WTC11 (cell line): Measurements from ENCODE around the gene GRM7. TPM values are rescaled to one million over a fixed set of nuclear protein-coding genes. Genes with fewer than 3 reads are reported as not detected.

Experiments
- ATAC-seq: fragments of 200-7000 bp; cut with Tn5 transposase; 2 replicates; pipeline ENCODE4 v1.10.0; 2021; ENCODE audit warnings: mild to moderate bottlenecking, moderate library complexity
- CTCF ChIA-PET: fragments of 300-600 bp; sonication (Branson Sonifier 250); formaldehyde crosslinking; loops from one replicate; lab custom pipeline; 2021; ENCODE audit warnings: antibody characterized with exemption; lab: Charles Lee
- POLR2A ChIA-PET: fragments of 350-600 bp; sonication (Branson Sonifier 250); formaldehyde crosslinking; loops from one replicate; lab custom pipeline; 2021; ENCODE audit warnings: antibody characterized with exemption; lab: Charles Lee
- DNase-seq: peaks from one replicate; pipeline ENCODE4 v3.0.0; 2021; ENCODE audit warnings: low spot score
- H3K27ac Mint-ChIP-seq: 2 replicates; pipeline ENCODE4 v1.8.0; 2021; ENCODE audit warnings: mixed read lengths
- H3K27me3 Mint-ChIP-seq: 2 replicates; pipeline ENCODE4 v1.8.0; 2021; ENCODE audit warnings: low read depth, mild to moderate bottlenecking, moderate library complexity, mixed read lengths
- H3K36me3 Mint-ChIP-seq: 2 replicates; pipeline ENCODE4 v1.8.0; 2021; ENCODE audit warnings: mixed read lengths
- H3K4me1 Mint-ChIP-seq: 2 replicates; pipeline ENCODE4 v1.8.0; 2022; ENCODE audit warnings: mixed read lengths
- H3K4me3 Mint-ChIP-seq: 2 replicates; pipeline ENCODE4 v1.8.0; 2021; ENCODE audit warnings: mild to moderate bottlenecking, moderate library complexity, mixed read lengths
- H3K9me3 Mint-ChIP-seq: 2 replicates; pipeline ENCODE4 v1.8.0; 2021; ENCODE audit warnings: mixed read lengths
- CREB1 ChIP-seq: sonication (generic); formaldehyde crosslinking; IDR thresholded peaks from 2 replicates; pipeline ENCODE4 v1.8.0; 2023; ENCODE audit warnings: mild to moderate bottlenecking, missing genetic modification reagents
- ETV6 ChIP-seq: sonication (generic); formaldehyde crosslinking; IDR thresholded peaks from 2 replicates; pipeline ENCODE4 v1.8.1; 2022; ENCODE audit warnings: mild to moderate bottlenecking, missing genetic modification reagents
- FOXJ3 ChIP-seq: sonication (generic); formaldehyde crosslinking; IDR thresholded peaks from 2 replicates; pipeline ENCODE4 v1.9.0; 2021; ENCODE audit warnings: missing genetic modification reagents, mild to moderate bottlenecking, borderline replicate concordance
- GRHL2 ChIP-seq: fragments of 250-450 bp; sonication (Bioruptor Pico); IDR thresholded peaks from 2 replicates; pipeline ENCODE4 v1.8.0; 2022; ENCODE audit warnings: mild to moderate bottlenecking, moderate library complexity; ENCODE audit not compliant: insufficient replicate concordance, severe bottlenecking
- IRF2 ChIP-seq: sonication (generic); formaldehyde crosslinking; IDR thresholded peaks from 2 replicates; pipeline ENCODE4 v1.8.0; 2022; ENCODE audit warnings: low read depth, missing genetic modification reagents, borderline replicate concordance
- PRRX2 ChIP-seq: fragments of 250-450 bp; sonication (Bioruptor Pico); IDR thresholded peaks from 2 replicates; pipeline ENCODE4 v1.8.0; 2021; ENCODE audit warnings: mild to moderate bottlenecking
- SMAD3 ChIP-seq: sonication (generic); formaldehyde crosslinking; IDR thresholded peaks from 2 replicates; pipeline ENCODE4 v1.8.0; 2022; ENCODE audit warnings: missing genetic modification reagents, mild to moderate bottlenecking, borderline replicate concordance
- SMAD4 ChIP-seq: sonication (generic); formaldehyde crosslinking; IDR thresholded peaks from 2 replicates; pipeline ENCODE4 v1.8.0; 2022; ENCODE audit warnings: mild to moderate bottlenecking, missing genetic modification reagents
- SP1 ChIP-seq: sonication (generic); formaldehyde crosslinking; conservative IDR thresholded peaks from 2 replicates; pipeline ENCODE4 v1.8.1; 2022; ENCODE audit warnings: missing genetic modification reagents
- ZNF138 ChIP-seq: sonication (generic); formaldehyde crosslinking; conservative IDR thresholded peaks from 2 replicates; pipeline ENCODE4 v1.8.1; 2022; ENCODE audit warnings: mild to moderate bottlenecking, moderate library complexity, missing genetic modification reagents
- ZNF263 ChIP-seq: sonication (generic); formaldehyde crosslinking; IDR thresholded peaks from 2 replicates; pipeline ENCODE4 v1.8.1; 2022; ENCODE audit warnings: low read depth, mild to moderate bottlenecking, moderate library complexity, missing genetic modification reagents
- ZNF317 ChIP-seq: sonication (generic); formaldehyde crosslinking; IDR thresholded peaks from 2 replicates; pipeline ENCODE4 v1.8.1; 2023; ENCODE audit warnings: low read depth, mild to moderate bottlenecking, moderate library complexity, missing genetic modification reagents, borderline replicate concordance
- total RNA-seq: library from RNA; stranded (reverse); gene quantifications from 3 replicates; pipeline ENCODE4 v1.2.3, GENCODE V29; 2021
- TF ChIP-seq, protein P1 (sequence below): fragments of 250-450 bp; sonication (Bioruptor Pico); conservative IDR thresholded peaks from 2 replicates; pipeline ENCODE4 v1.9.0; 2021; ENCODE audit warnings: mild to moderate bottlenecking
- TF ChIP-seq, protein P2 (sequence below): sonication (generic); formaldehyde crosslinking; IDR thresholded peaks from 2 replicates; pipeline ENCODE4 v1.8.0; 2022; ENCODE audit warnings: mild to moderate bottlenecking, missing genetic modification reagents
- TF ChIP-seq, protein P3 (sequence below): sonication (generic); formaldehyde crosslinking; IDR thresholded peaks from 2 replicates; pipeline ENCODE4 v1.8.1; 2023; ENCODE audit warnings: mild to moderate bottlenecking, moderate library complexity, missing genetic modification reagents
- TF ChIP-seq, protein P4 (sequence below): sonication (generic); formaldehyde crosslinking; IDR thresholded peaks from 2 replicates; pipeline ENCODE4 v1.8.1; 2023; ENCODE audit warnings: mild to moderate bottlenecking, missing genetic modification reagents
- TF ChIP-seq, protein P5 (sequence below): sonication (generic); formaldehyde crosslinking; IDR thresholded peaks from 2 replicates; pipeline ENCODE4 v1.8.0; 2022; ENCODE audit warnings: mild to moderate bottlenecking, missing genetic modification reagents
- TF ChIP-seq, protein P6 (sequence below): sonication (generic); formaldehyde crosslinking; IDR thresholded peaks from 2 replicates; pipeline ENCODE4 v1.8.1; 2023; ENCODE audit warnings: mild to moderate bottlenecking, missing genetic modification reagents, moderate library complexity

GRM7 gene
- total RNA-seq, 1 experiment from 2014 or later: 0.42 TPM

DNA sequence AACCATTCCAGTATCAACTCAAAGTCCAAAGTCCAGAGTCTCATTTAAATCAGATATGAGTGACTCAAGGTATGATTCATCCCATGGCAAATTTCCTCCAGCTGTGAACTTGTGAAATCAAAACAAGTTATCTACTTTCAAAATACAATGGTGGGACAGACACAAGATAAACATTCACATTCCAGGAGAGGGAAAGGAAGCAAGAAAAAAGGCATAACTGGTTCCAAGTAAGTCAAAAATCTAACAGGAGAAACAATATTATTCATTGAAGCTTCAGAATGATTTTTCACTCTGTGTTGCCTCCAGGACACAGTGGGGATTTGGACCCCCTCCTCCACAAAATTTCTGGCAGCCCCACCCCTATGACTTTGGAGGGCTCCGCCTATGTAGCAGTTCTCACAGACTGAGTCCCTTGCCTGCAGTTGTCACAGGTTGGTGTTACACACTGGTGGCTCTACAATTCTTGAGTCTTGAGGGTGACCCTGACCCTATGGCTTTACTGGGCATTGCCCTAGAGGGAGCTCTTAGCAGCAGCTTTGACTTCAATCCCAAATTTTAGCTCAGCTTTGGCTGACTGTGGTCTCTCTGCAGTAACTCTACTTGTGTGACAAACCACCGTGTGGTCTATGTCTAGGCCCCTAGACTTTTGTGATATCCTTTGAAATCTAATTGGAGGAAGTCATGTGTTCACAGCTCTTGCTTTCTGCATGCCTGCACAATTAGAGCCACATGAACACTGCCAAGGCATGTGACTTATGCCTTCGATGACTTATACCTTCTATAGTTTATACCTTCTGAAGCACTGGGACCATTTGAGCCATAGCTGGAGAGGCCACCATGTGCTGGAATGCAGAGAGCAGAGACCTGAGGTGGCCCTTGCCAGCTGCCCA lies 644.2 kb downstream of the GRM7 start (continued):
- TF ChIP-seq, protein P1, sequence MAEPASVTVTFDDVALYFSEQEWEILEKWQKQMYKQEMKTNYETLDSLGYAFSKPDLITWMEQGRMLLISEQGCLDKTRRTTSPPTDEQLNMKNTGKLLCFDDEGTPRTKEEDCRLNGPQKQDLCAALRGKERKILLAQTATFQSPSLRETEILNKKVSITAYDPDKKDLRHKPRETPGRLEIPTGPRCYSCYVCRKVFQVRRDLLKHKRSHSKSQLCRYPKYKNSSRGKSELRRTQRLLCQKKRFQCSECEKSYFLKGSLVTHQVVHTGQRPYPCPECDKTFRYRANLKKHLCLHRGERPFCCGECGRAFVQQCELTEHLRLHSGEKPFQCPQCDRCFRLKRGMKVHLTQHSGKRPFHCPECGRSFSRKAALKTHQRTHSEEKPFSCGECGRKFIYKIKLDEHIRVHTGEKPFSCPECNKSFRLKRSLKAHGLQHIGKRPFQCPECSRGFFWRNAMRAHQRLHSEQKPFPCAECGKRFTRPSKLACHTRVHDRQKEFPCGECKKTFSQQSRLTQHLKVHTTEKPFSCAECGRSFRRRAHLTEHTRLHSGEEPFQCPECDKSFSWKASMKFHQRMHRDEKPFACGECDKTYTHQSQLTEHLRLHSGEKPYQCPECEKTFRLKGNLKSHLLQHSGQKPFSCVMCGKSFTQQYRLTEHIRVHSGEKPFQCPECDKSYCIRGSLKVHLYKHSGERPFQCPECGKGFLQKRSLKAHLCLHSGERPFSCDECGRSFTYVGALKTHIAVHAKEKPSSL: no peak

DNA sequence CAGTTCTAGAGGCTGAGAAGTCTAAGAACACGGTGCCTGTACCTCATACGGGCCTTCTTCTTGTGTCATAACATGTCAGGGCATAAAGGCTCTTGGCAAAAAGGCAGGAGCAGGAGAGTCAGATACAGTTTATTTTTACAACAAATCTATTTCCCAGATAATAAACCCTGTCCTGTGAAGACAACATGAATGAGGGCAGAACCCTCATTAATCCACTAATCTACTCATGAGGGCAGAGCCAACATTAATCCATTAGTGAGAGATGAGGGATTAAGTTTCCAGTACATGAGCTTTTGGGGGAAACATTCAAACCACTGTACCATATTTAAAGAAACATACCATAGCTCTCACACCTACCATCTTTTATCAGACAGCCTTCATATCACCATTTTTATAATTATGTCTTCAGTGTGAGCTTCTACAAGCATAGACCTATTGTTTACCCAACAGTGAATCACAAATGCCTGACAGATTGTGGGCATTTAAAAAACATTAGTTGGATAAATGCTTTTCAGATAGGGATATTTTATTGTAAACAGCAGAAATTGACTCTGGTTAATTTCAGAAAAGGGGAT lies 645.8 kb downstream of the GRM7 start:
- ATAC-seq: no peak
- POLR2A ChIA-PET: no interaction called here
- Mint-ChIP-seq H3K36me3 (no peaks in the 10 kb centered on the region), H3K4me3 (no peak overlapping the region), H3K9me3 (peaks cover 6% of the 10 kb centered on the region), H3K4me1 (no peaks in the 10 kb centered on the region), H3K27me3 (no peaks in the 10 kb centered on the region), H3K27ac (no peak overlapping the region)
- TF ChIP-seq ZNF263 (CRISPR knock-in tag) (no peak), IRF2 (CRISPR knock-in tag) (no peak), ZNF138 (CRISPR knock-in tag) (no peak), SMAD3 (CRISPR knock-in tag) (no peak), FOXJ3 (CRISPR knock-in tag) (no peak), SMAD4 (CRISPR knock-in tag) (no peak), CREB1 (no peak), ZNF317 (CRISPR knock-in tag) (no peak), PRRX2 (CRISPR knock-in tag) (no peak), GRHL2 (CRISPR knock-in tag) (no peak), SP1 (CRISPR knock-in tag) (no peak), ETV6 (CRISPR knock-in tag) (no peak)
- TF ChIP-seq, protein P2, sequence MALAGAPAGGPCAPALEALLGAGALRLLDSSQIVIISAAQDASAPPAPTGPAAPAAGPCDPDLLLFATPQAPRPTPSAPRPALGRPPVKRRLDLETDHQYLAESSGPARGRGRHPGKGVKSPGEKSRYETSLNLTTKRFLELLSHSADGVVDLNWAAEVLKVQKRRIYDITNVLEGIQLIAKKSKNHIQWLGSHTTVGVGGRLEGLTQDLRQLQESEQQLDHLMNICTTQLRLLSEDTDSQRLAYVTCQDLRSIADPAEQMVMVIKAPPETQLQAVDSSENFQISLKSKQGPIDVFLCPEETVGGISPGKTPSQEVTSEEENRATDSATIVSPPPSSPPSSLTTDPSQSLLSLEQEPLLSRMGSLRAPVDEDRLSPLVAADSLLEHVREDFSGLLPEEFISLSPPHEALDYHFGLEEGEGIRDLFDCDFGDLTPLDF (CRISPR knock-in tag): no peak
- TF ChIP-seq, protein P3, sequence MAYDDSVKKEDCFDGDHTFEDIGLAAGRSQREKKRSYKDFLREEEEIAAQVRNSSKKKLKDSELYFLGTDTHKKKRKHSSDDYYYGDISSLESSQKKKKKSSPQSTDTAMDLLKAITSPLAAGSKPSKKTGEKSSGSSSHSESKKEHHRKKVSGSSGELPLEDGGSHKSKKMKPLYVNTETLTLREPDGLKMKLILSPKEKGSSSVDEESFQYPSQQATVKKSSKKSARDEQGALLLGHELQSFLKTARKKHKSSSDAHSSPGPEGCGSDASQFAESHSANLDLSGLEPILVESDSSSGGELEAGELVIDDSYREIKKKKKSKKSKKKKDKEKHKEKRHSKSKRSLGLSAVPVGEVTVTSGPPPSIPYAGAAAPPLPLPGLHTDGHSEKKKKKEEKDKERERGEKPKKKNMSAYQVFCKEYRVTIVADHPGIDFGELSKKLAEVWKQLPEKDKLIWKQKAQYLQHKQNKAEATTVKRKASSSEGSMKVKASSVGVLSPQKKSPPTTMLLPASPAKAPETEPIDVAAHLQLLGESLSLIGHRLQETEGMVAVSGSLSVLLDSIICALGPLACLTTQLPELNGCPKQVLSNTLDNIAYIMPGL: no peak
- TF ChIP-seq, protein P4, sequence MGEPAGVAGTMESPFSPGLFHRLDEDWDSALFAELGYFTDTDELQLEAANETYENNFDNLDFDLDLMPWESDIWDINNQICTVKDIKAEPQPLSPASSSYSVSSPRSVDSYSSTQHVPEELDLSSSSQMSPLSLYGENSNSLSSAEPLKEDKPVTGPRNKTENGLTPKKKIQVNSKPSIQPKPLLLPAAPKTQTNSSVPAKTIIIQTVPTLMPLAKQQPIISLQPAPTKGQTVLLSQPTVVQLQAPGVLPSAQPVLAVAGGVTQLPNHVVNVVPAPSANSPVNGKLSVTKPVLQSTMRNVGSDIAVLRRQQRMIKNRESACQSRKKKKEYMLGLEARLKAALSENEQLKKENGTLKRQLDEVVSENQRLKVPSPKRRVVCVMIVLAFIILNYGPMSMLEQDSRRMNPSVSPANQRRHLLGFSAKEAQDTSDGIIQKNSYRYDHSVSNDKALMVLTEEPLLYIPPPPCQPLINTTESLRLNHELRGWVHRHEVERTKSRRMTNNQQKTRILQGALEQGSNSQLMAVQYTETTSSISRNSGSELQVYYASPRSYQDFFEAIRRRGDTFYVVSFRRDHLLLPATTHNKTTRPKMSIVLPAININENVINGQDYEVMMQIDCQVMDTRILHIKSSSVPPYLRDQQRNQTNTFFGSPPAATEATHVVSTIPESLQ (CRISPR knock-in tag): no peak
- TF ChIP-seq, protein P5, sequence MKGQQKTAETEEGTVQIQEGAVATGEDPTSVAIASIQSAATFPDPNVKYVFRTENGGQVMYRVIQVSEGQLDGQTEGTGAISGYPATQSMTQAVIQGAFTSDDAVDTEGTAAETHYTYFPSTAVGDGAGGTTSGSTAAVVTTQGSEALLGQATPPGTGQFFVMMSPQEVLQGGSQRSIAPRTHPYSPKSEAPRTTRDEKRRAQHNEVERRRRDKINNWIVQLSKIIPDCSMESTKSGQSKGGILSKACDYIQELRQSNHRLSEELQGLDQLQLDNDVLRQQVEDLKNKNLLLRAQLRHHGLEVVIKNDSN (CRISPR knock-in tag): no peak
- TF ChIP-seq, protein P6, sequence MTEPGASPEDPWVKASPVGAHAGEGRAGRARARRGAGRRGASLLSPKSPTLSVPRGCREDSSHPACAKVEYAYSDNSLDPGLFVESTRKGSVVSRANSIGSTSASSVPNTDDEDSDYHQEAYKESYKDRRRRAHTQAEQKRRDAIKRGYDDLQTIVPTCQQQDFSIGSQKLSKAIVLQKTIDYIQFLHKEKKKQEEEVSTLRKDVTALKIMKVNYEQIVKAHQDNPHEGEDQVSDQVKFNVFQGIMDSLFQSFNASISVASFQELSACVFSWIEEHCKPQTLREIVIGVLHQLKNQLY (CRISPR knock-in tag): no peak
- CTCF ChIA-PET: no interaction called here
- no peak for DNase-seq
